Jurkat, Clone E6-1 (cell line): ENCODE data around the gene TEX30. TPM values are rescaled to one million over a fixed set of nuclear protein-coding genes. Genes with fewer than 3 reads are reported as not detected.

Experiments
- DNase-seq: peaks from one replicate; pipeline ENCODE4 v3.0.0-alpha.2; 2011; ENCODE audit warnings: low read depth, low spot score
- H3K4me3 ChIP-seq: 2 replicates; pipeline ENCODE4 v1.5.1; 2011; ENCODE audit warnings: mild to moderate bottlenecking, low read length, control low read depth, moderate library complexity
- polyA plus RNA-seq: library from polyadenylated mRNA; unstranded; fragments of >200 nt; gene quantifications from one replicate; pipeline ENCODE4 v1.2.1, GENCODE V29; 2012; ENCODE audit warnings: missing spikeins; ENCODE audit not compliant: insufficient read length, insufficient read depth

TEX30 gene
- 71.3 TPM for polyA plus RNA-seq

- peak within 1 kb of the TSS; percentile 82 for H3K4me3 ChIP-seq
- peak; percentile 78 for DNase-seq
Measured at GRCh38 chr13:102773441-102774213, at the start of gene TEX30. TSS of gene TEX30 (minus strand) at chr13:102773786. CDS start at chr13:102770026, 3,760 bp downstream.

- H3K4me3 ChIP-seq, result no peak overlapping the region
- DNase-seq, result no peak
Measured at GRCh38 chr13:102817907-102818306, 44.3 kb upstream of the TEX30 start.

GRCh38 chr13:102817241-102817640, 43.7 kb upstream of the TEX30 start:
- no peak for DNase-seq
- no peak overlapping the region for H3K4me3 ChIP-seq

- no peak for DNase-seq
Measured at GRCh38 chr13:102816708-102817107, 43.1 kb upstream of the TEX30 start.

GRCh38 chr13:102815788-102816187, 42.2 kb upstream of the TEX30 start:
- no peak for DNase-seq
- no peak overlapping the region for H3K4me3 ChIP-seq

More at GRCh38 chr13:102816708-102817107, 43.1 kb upstream of the TEX30 start:
- H3K4me3 ChIP-seq, result no peak overlapping the region

GRCh38 chr13:102814793-102815192, 41.2 kb upstream of the TEX30 start:
- H3K4me3 ChIP-seq, result no peak overlapping the region
- no peak for DNase-seq

- DNase-seq, result peak; percentile 89
- peak overlapping the region; percentile 29 for H3K4me3 ChIP-seq
Measured at GRCh38 chr13:102814025-102814607, 40.5 kb upstream of the TEX30 start.

GRCh38 chr13:102812611-102813287, 39.2 kb upstream of the TEX30 start:
- peak; percentile 81 for DNase-seq
- peak overlapping the region; percentile 38 for H3K4me3 ChIP-seq

- H3K4me3 ChIP-seq, result no peak overlapping the region
- DNase-seq, result no peak
Measured at GRCh38 chr13:102807699-102808098, 34.1 kb upstream of the TEX30 start.

GRCh38 chr13:102805680-102806079, 32.1 kb upstream of the TEX30 start:
- no peak for DNase-seq
- H3K4me3 ChIP-seq, result no peak overlapping the region

- peak; percentile 58 for DNase-seq
- peak overlapping the region; percentile 81 for H3K4me3 ChIP-seq
Measured at GRCh38 chr13:102800145-102801041, 26.8 kb upstream of the TEX30 start.

GRCh38 chr13:102799426-102800144, 26.0 kb upstream of the TEX30 start:
- H3K4me3 ChIP-seq, result peak overlapping the region; percentile 81
- no peak for DNase-seq

GRCh38 chr13:102798581-102799425, 25.2 kb upstream of the TEX30 start, which contains the start of the genes BIVM and POGLUT2:
TSS of gene BIVM (plus strand) at chr13:102799119. CDS start at chr13:102807268, 8,149 bp downstream.
TSS of gene POGLUT2 (minus strand) at chr13:102798976. CDS start at chr13:102798670, 306 bp downstream.
- H3K4me3 ChIP-seq, result peak within 1 kb of the TSS; percentile 81
- peak; percentile 79 for DNase-seq

GRCh38 chr13:102793611-102794355, 20.2 kb upstream of the TEX30 start:
- H3K4me3 ChIP-seq, result no peak overlapping the region
- no peak for DNase-seq

- no peak for DNase-seq
Measured at GRCh38 chr13:102792396-102792795, 18.8 kb upstream of the TEX30 start.

GRCh38 chr13:102788683-102789082, 15.1 kb upstream of the TEX30 start:
- no peak overlapping the region for H3K4me3 ChIP-seq
- DNase-seq, result no peak

More at GRCh38 chr13:102792396-102792795, 18.8 kb upstream of the TEX30 start:
- H3K4me3 ChIP-seq, result no peak overlapping the region

- no peak for DNase-seq
- no peak overlapping the region for H3K4me3 ChIP-seq
Measured at GRCh38 chr13:102784483-102784882, 10.9 kb upstream of the TEX30 start.
